Measurements from ENCODE around the gene ARHGEF28. TPM values are rescaled to one million over a fixed set of nuclear protein-coding genes. Genes with fewer than 3 reads are reported as not detected.

ARHGEF28 gene
- total RNA-seq, 6 donors from 2014 or later = 14.4 to 47.1 (median 24.4) TPM

DNA sequence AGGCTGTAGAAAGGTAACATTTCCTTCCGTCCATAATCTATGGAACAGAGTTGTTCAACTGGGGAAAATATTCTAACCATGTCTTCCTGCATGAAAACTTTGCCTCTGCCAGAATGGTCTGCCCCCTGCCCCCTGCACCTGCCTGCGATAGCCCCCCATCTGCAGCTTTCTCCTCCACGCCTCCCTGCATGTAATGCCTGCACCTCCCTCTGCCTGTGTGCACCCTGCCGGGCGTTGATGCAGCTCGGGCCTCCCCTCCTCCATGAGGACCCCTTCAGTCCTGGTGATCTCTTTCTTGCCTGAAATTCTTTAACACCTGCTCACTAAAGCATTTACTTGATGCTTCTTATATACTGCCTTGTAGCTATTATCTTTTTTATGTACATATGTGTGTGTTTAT, 266.2 kb downstream of the ARHGEF28 start:
- H3K27me3 ChIP-seq = no peaks in the 10 kb centered on the region
- no peaks in the 10 kb centered on the region for H3K9me3 ChIP-seq
- no peak overlapping the region for H3K4me3 ChIP-seq
- H3K36me3 ChIP-seq = peaks cover 0 to 5% (median 0%) of the 10 kb centered on the region in 4 donors
- TF ChIP-seq EP300 (IDR thresholded peaks at IDR 0.05) = no peak
- no peak for TF ChIP-seq POLR2AphosphoS5 (IDR thresholded peaks at IDR 0.05)
- no peak for TF ChIP-seq POLR2A (IDR thresholded peaks at IDR 0.05)
- 91 to 93% methylated on average over 6 of the region's 6 CpGs for WGBS, 2 donors
- ATAC-seq (ENCODE audit: low FRiP score in 2 of 2) (no peak), DNase-seq (peak in 1 of 2 donors; percentile 58)
- H3K27ac ChIP-seq = no peak overlapping the region
- H3K4me1 ChIP-seq = no peaks in the 10 kb centered on the region

DNA sequence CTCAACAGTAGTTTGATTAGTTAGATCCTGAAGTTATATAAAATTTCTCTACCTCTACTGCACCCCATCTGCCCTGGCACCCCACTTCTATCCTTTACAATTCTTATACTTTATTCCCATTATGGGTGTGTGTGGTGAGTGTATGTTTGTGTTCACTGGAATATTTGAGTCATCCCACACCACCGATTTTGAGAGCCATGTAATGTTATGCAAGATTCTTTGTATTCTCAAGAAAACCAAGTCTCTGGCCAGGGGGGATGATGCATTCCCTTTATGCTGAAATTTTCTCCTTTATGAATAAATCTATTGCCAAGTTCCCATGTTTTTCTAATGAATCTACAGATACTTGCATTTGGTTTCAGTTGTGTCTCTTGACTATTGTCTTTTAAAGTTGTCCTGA, 266.8 kb downstream of the ARHGEF28 start:
- Histone ChIP-seq H3K27ac (no peak overlapping the region), H3K4me1 (no peaks in the 10 kb centered on the region), H3K27me3 (no peaks in the 10 kb centered on the region), H3K36me3 (peaks cover 0 to 5% (median 0%) of the 10 kb centered on the region in 4 donors), H3K4me3 (no peak overlapping the region), H3K9me3 (no peaks in the 10 kb centered on the region)
- TF ChIP-seq, protein P1, sequence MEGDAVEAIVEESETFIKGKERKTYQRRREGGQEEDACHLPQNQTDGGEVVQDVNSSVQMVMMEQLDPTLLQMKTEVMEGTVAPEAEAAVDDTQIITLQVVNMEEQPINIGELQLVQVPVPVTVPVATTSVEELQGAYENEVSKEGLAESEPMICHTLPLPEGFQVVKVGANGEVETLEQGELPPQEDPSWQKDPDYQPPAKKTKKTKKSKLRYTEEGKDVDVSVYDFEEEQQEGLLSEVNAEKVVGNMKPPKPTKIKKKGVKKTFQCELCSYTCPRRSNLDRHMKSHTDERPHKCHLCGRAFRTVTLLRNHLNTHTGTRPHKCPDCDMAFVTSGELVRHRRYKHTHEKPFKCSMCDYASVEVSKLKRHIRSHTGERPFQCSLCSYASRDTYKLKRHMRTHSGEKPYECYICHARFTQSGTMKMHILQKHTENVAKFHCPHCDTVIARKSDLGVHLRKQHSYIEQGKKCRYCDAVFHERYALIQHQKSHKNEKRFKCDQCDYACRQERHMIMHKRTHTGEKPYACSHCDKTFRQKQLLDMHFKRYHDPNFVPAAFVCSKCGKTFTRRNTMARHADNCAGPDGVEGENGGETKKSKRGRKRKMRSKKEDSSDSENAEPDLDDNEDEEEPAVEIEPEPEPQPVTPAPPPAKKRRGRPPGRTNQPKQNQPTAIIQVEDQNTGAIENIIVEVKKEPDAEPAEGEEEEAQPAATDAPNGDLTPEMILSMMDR (IDR thresholded peaks at IDR 0.05) = no peak
- TF ChIP-seq POLR2AphosphoS5 (IDR thresholded peaks at IDR 0.05) (no peak), POLR2A (IDR thresholded peaks at IDR 0.05) (no peak), EP300 (IDR thresholded peaks at IDR 0.05) (no peak)
- 53 to 59% methylated on average over 1 of the region's 1 CpG for WGBS, 2 donors
- DNase-seq (no peak), ATAC-seq (ENCODE audit: low FRiP score in 2 of 2) (no peak)

DNA sequence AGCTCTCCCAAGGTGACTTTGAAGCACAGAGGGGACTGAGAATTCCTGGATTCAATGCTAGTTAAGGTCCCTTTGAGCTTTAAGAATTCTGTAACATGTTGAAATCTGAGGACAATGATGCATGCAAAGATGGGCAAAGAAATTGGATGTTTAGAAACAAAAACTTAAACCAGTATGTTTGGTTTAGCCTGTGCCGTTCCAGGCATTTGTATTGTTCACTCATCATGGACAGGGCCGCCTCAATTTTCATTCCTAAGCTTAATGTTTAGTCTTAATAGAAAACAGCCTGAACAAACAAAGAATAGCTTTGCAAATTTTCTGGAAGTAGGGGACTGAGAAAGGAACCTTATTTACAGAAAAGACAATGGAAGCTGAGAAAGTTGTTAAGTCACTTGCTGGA, 267.8 kb downstream of the ARHGEF28 start:
- H3K4me3 ChIP-seq = no peak overlapping the region
- ATAC-seq (ENCODE audit: low FRiP score in 2 of 2) = no peak
- DNase-seq = no peak
- TF ChIP-seq, protein P1 (IDR thresholded peaks at IDR 0.05) = no peak
- no peak for TF ChIP-seq POLR2AphosphoS5 (IDR thresholded peaks at IDR 0.05)
- TF ChIP-seq EP300 (IDR thresholded peaks at IDR 0.05) = no peak
- no peak for TF ChIP-seq POLR2A (IDR thresholded peaks at IDR 0.05)
- H3K27ac ChIP-seq = no peak overlapping the region
- H3K36me3 ChIP-seq = peaks cover 0 to 5% (median 0%) of the 10 kb centered on the region in 4 donors
- no peaks in the 10 kb centered on the region for H3K27me3 ChIP-seq
- H3K4me1 ChIP-seq = no peaks in the 10 kb centered on the region
- WGBS, 2 donors = 88 to 92% methylated on average over 2 of the region's 2 CpGs
- no peaks in the 10 kb centered on the region for H3K9me3 ChIP-seq

DNA sequence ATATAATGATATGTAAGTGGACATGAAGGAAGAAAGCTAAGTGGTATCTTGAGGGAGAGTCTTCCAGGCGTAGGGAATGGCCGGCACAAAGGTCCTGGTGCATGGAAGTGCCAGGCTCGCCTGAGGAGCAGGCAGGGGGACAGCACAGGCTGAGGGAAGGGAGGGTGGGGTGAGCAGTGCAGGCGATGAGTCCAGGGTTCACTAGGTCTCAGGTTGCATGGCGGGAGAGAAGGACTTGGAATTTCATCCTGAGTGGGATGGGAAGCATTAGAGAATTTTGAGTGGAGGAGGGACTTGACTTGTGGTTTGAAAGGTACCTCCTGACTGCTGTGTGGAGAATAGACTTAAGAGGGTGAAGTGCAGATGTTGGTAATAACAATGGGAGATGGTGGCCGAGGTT, 268.9 kb downstream of the ARHGEF28 start:
- WGBS, 2 donors = 89 to 95% methylated on average over 6 of the region's 6 CpGs
- H3K9me3 ChIP-seq = no peaks in the 10 kb centered on the region
- peaks cover 0 to 5% (median 0%) of the 10 kb centered on the region in 4 donors for H3K36me3 ChIP-seq
- H3K4me3 ChIP-seq = no peak overlapping the region
- H3K27me3 ChIP-seq = no peaks in the 10 kb centered on the region
- TF ChIP-seq, protein P1 (IDR thresholded peaks at IDR 0.05) = no peak
- TF ChIP-seq POLR2AphosphoS5 (IDR thresholded peaks at IDR 0.05) (no peak), EP300 (IDR thresholded peaks at IDR 0.05) (no peak), POLR2A (IDR thresholded peaks at IDR 0.05) (no peak)
- H3K4me1 ChIP-seq = no peaks in the 10 kb centered on the region
- no peak for DNase-seq
- no peak overlapping the region for H3K27ac ChIP-seq
- no peak for ATAC-seq (ENCODE audit: low FRiP score in 2 of 2)

DNA sequence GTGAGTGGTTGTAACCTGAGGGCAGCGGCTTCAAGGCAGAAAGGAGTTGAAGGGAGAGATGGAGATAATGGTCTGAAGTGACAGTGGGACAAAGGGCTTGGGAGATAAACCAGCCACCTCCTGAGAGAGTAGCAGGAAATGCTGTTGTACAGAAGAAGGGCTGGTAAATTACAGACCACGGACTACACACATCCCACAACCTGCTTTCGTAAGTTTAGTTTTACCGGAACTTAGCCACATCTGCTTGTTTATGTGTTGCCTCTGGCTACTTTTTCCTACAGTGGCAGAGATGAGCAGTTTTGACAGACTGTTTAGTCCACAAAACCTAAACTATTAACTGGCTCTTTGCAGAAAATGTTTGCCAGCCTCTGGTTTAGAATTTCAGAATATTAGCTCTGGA, 269.5 kb downstream of the ARHGEF28 start:
- no peak overlapping the region for H3K4me3 ChIP-seq
- WGBS, 2 donors = 70 to 75% methylated on average over 4 of the region's 4 CpGs
- no peaks in the 10 kb centered on the region for H3K27me3 ChIP-seq
- no peaks in the 10 kb centered on the region for H3K4me1 ChIP-seq
- no peak overlapping the region for H3K27ac ChIP-seq
- ATAC-seq (ENCODE audit: low FRiP score in 2 of 2) = no peak
- no peak for DNase-seq
- peaks cover 0 to 5% (median 0%) of the 10 kb centered on the region in 4 donors for H3K36me3 ChIP-seq
- no peaks in the 10 kb centered on the region for H3K9me3 ChIP-seq
- TF ChIP-seq POLR2AphosphoS5 (IDR thresholded peaks at IDR 0.05) (no peak), EP300 (IDR thresholded peaks at IDR 0.05) (no peak)

DNA sequence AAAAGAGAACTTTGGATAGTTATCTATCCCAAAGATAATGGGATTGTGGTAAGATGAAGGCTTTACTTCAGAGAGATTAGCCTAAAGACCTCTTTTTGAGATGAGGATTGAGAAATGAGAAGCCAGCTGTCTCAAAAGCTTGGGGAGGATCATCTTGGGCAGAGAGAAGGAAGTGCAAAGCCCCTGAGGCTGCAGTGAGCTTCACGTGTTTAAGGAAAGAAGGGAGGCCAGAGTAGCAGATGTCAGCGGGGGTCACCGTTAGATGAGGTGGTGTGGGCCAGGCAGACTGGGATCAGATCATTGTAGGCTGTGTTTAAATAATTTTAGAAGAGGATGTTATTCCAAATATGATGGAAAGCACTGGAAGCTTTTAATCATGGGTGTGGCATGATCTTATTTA, 270.1 kb downstream of the ARHGEF28 start:
- no peaks in the 10 kb centered on the region for H3K27me3 ChIP-seq
- H3K36me3 ChIP-seq = no peaks in the 10 kb centered on the region
- ATAC-seq (ENCODE audit: low FRiP score in 2 of 2) (no peak), DNase-seq (no peak)
- no peak overlapping the region for H3K4me3 ChIP-seq
- H3K27ac ChIP-seq = no peak overlapping the region
- WGBS, 2 donors = 60 to 70% methylated on average over 3 of the region's 3 CpGs
- TF ChIP-seq EP300 (IDR thresholded peaks at IDR 0.05) (no peak), POLR2A (IDR thresholded peaks at IDR 0.05) (no peak), POLR2AphosphoS5 (IDR thresholded peaks at IDR 0.05) (no peak)
- TF ChIP-seq, protein P1 (IDR thresholded peaks at IDR 0.05) = no peak
- H3K4me1 ChIP-seq = no peaks in the 10 kb centered on the region
- no peaks in the 10 kb centered on the region for H3K9me3 ChIP-seq

All from upper lobe of left lung (tissue), 6 donors.